ENCODE results near the gene ZNF148. TPM values are rescaled to one million over a fixed set of nuclear protein-coding genes. Genes with fewer than 3 reads are reported as not detected.

The ZNF148 gene
- total RNA-seq, 6 experiments from 2014 or later, result 14.3 to 22.6 (median 20.4) TPM

GRCh38 chr3:125386811-125387210 is 11.7 kb upstream of the ZNF148 start:
- intact Hi-C loops (cut with DNase I), result no loop called here
- no peak for DNase-seq
- H3K36me3 ChIP-seq, result no peaks in the 10 kb centered on the region
- WGBS (ENCODE audit: insufficient coverage, low coverage, low lambda C conversion rate, missing lambda C conversion rate), result 14% methylated on average over 4 of the region's 4 CpGs
- no peak overlapping the region for H3K4me3 ChIP-seq
- ATAC-seq, result peak; percentile 55 to 70 (median 61)
- H3K27ac ChIP-seq, result no peak overlapping the region
- no peaks in the 10 kb centered on the region for H3K27me3 ChIP-seq
- TF ChIP-seq POLR2A (IDR thresholded peaks at IDR 0.05), result no peak
- TF ChIP-seq, protein P1, sequence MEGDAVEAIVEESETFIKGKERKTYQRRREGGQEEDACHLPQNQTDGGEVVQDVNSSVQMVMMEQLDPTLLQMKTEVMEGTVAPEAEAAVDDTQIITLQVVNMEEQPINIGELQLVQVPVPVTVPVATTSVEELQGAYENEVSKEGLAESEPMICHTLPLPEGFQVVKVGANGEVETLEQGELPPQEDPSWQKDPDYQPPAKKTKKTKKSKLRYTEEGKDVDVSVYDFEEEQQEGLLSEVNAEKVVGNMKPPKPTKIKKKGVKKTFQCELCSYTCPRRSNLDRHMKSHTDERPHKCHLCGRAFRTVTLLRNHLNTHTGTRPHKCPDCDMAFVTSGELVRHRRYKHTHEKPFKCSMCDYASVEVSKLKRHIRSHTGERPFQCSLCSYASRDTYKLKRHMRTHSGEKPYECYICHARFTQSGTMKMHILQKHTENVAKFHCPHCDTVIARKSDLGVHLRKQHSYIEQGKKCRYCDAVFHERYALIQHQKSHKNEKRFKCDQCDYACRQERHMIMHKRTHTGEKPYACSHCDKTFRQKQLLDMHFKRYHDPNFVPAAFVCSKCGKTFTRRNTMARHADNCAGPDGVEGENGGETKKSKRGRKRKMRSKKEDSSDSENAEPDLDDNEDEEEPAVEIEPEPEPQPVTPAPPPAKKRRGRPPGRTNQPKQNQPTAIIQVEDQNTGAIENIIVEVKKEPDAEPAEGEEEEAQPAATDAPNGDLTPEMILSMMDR (IDR thresholded peaks at IDR 0.05), result no peak
- peaks cover 0 to 22% (median 10%) of the 10 kb centered on the region in 4 donors for H3K4me1 ChIP-seq
- H3K9me3 ChIP-seq, result no peaks in the 10 kb centered on the region

GRCh38 chr3:125383744-125384143 is 8.6 kb upstream of the ZNF148 start:
- H3K27me3 ChIP-seq, result no peaks in the 10 kb centered on the region
- intact Hi-C loops (cut with DNase I), result no loop called here
- no peak overlapping the region for H3K4me3 ChIP-seq
- 30% methylated on average over 5 of the region's 5 CpGs for WGBS (ENCODE audit: insufficient coverage, low coverage, low lambda C conversion rate, missing lambda C conversion rate)
- no peaks in the 10 kb centered on the region for H3K36me3 ChIP-seq
- H3K9me3 ChIP-seq, result no peaks in the 10 kb centered on the region
- DNase-seq (no peak), ATAC-seq (peak; percentile 14 to 30 (median 24))
- no peak overlapping the region for H3K27ac ChIP-seq
- peaks cover 0 to 35% (median 11%) of the 10 kb centered on the region in 4 donors for H3K4me1 ChIP-seq
- no peak for TF ChIP-seq POLR2A (IDR thresholded peaks at IDR 0.05)
- TF ChIP-seq, protein P1 (IDR thresholded peaks at IDR 0.05), result no peak

DNA sequence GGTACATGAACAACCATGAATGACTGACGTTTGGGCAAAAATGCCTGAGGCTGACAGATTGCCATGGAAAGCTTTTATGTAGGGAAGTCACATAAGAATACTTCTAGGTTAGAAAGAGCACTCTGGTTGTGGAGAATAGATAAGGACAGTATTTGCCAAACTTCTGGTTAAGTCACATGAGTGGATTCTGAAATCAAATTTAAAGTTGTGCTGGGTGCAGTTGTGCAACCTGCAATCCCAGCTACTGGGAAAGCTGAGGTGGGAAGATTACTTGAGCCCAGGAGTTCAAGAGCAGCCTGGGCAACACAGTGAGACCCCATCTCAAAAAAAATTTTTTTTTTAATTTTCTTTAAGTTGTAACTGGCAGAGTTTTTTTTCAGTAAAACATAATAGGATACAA is 7.2 kb upstream of the ZNF148 start:
- TF ChIP-seq, protein P1 (IDR thresholded peaks at IDR 0.05), result no peak
- TF ChIP-seq POLR2A (IDR thresholded peaks at IDR 0.05), result no peak
- ATAC-seq (peak; percentile 68 to 77 (median 76)), DNase-seq (peak in 1 of 3 donors; percentile 51)
- Histone ChIP-seq H3K27me3 (no peaks in the 10 kb centered on the region), H3K27ac (peak overlapping the region in 1 of 3 donors; percentile 3), H3K9me3 (no peaks in the 10 kb centered on the region), H3K4me1 (peaks cover 0 to 41% (median 11%) of the 10 kb centered on the region in 4 donors), H3K4me3 (no peak overlapping the region), H3K36me3 (no peaks in the 10 kb centered on the region)
- WGBS (ENCODE audit: insufficient coverage, low coverage, low lambda C conversion rate, missing lambda C conversion rate), result 33% methylated on average over 1 of the region's 1 CpG
- intact Hi-C loops (cut with DNase I), result no loop called here

- Histone ChIP-seq H3K36me3 (no peaks in the 10 kb centered on the region), H3K9me3 (no peaks in the 10 kb centered on the region), H3K27me3 (no peaks in the 10 kb centered on the region), H3K4me1 (peaks cover 0 to 46% (median 11%) of the 10 kb centered on the region in 4 donors), H3K4me3 (no peak overlapping the region), H3K27ac (no peak overlapping the region)
- intact Hi-C loops (cut with DNase I), result no loop called here
- DNase-seq (no peak), ATAC-seq (peak in 1 of 4 donors; percentile 67)
- 66% methylated on average over 5 of the region's 5 CpGs for WGBS (ENCODE audit: insufficient coverage, low coverage, low lambda C conversion rate, missing lambda C conversion rate)
- TF ChIP-seq POLR2A (IDR thresholded peaks at IDR 0.05), result no peak
- TF ChIP-seq, protein P1 (IDR thresholded peaks at IDR 0.05), result no peak
Measured at GRCh38 chr3:125381743-125382142, 6.6 kb upstream of the ZNF148 start.

DNA sequence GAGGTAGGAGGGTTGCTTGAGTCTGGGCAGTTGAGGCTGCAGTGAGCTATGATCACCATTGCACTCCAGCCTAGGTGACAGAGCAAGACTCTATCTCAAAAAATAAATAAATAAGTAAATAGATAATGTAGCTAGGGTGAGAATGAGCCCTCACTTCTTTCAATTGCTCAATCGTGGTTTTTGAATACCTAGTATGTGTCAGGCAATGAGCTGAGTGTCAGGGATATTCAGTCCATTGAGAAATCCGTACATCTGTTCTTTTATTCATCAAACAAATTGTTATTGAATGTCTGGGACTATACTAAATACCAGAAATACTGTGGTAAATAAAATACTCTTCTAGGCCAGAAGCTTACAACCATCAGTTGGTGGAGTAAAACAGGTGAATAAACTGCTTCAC is 6.2 kb upstream of the ZNF148 start:
- Histone ChIP-seq H3K9me3 (no peaks in the 10 kb centered on the region), H3K4me3 (no peak overlapping the region), H3K36me3 (no peaks in the 10 kb centered on the region), H3K27me3 (no peaks in the 10 kb centered on the region), H3K4me1 (peaks cover 0 to 51% (median 11%) of the 10 kb centered on the region in 4 donors), H3K27ac (no peak overlapping the region)
- intact Hi-C loops (cut with DNase I), result no loop called here
- 36% methylated on average over 2 of the region's 2 CpGs for WGBS (ENCODE audit: insufficient coverage, low coverage, low lambda C conversion rate, missing lambda C conversion rate)
- TF ChIP-seq POLR2A (IDR thresholded peaks at IDR 0.05), result no peak
- TF ChIP-seq, protein P1 (IDR thresholded peaks at IDR 0.05), result no peak
- DNase-seq (no peak), ATAC-seq (no peak)
